ENCODE data around the gene SYT1.

- TF ChIP-seq CTCF (IDR thresholded peaks at IDR 0.05) (no peak), POLR2A (IDR thresholded peaks at IDR 0.05) (no peak)
Observed at GRCh38 chr12:79384551-79384950, 520.0 kb downstream of the SYT1 start.
